Right ventricle myocardium superior (tissue), 1 donor: Measurements from ENCODE around the gene NFIL3. TPM values are rescaled to one million over a fixed set of nuclear protein-coding genes. Genes with fewer than 3 reads are reported as not detected.
"Not testable (repeated sequence)": the region's sequence is repeated elsewhere in the genome, so short reads cannot be mapped to it uniquely, and the experiment has no call there.

Source experiments
- ATAC-seq: fragments of 200-7000 bp; cut with Tn5 transposase; one replicate; pipeline ENCODE4 v1.9.1; 2020; ENCODE audit warnings: mild to moderate bottlenecking; ENCODE audit not compliant: poor library complexity
- DNase-seq: peaks from one replicate; pipeline ENCODE4 v3.0.0-alpha.2; 2020
- intact Hi-C: fragments of 100-400 bp; cut with DNase I; formaldehyde crosslinking; loops from one replicate; pipeline ENCODE4 v1.11.2; 2022
- total RNA-seq: library from RNA; stranded (reverse); fragmentation: NEBNext Ultra II Directional; extraction: Animal tissue kit (Norgen Biotek cat#: 25700); gene quantifications from one replicate; pipeline ENCODE4 v1.2.1, GENCODE V29; 2021
- donor health status: DM: no; HTN: yes; CAD: no; lungs with severe emphysema.

Gene NFIL3
- total RNA-seq, 1 donor from 2014 or later = 19.9 TPM

GRCh38 chr9:91376239-91376638 is 47.4 kb downstream of the NFIL3 start:
- DNase-seq = no peak
- intact Hi-C loops = no loop called here
- no peak for ATAC-seq

GRCh38 chr9:91374939-91375338 is 48.7 kb downstream of the NFIL3 start:
- no peak for ATAC-seq

DNA sequence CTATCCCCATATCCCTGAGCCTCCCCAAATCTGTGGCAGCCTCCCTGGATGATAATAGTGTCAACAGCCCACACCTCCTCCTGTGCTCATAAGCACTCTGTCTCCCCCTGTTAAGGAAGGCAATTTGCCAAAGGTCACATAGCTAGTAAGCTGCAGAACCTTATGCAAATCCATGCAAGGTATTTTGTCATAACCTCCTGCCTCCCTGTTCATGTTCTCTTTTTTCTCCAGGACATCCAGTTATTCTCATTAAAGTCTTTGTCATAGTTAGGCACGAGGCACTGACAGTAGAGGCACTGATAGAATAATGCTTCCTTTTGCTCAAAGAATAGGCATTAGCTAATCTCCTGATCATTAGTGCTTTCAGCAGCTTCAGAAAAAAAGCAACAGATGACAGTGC is 51.7 kb downstream of the NFIL3 start:
- no peak for DNase-seq
- intact Hi-C loops = no loop called here
- no peak for ATAC-seq

More at GRCh38 chr9:91374939-91375338, 48.7 kb downstream of the NFIL3 start:
- no peak for DNase-seq
- intact Hi-C loops = no loop called here

GRCh38 chr9:91370006-91370405 is 53.6 kb downstream of the NFIL3 start:
- ATAC-seq, intact Hi-C loops, DNase-seq: not testable (repeated sequence)

DNA sequence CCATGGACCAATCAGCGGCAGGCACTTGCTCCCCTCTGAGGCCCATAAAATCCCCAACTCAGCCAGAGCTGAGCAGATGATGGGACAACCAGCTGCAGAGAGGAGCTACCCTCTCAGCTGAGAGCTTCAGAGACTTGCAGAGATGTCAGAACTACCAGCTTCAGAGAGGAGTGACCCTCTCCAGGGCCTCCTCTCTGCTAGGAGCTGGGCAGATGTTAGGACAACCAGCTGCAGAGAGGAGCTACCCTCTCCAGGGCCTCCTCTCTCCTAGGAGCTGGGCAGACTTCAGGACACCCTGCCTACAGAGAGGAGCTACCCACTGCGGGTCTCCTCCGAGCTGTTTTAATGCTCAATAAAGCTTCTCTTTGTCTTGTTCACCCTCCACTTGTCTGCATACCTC is 58.9 kb downstream of the NFIL3 start:
- ATAC-seq (no peak), DNase-seq (no peak)
- intact Hi-C loops = no loop called here

GRCh38 chr9:91364005-91364404 is 59.6 kb downstream of the NFIL3 start:
- DNase-seq = no peak
- ATAC-seq = no peak
- intact Hi-C loops = no loop called here

DNA sequence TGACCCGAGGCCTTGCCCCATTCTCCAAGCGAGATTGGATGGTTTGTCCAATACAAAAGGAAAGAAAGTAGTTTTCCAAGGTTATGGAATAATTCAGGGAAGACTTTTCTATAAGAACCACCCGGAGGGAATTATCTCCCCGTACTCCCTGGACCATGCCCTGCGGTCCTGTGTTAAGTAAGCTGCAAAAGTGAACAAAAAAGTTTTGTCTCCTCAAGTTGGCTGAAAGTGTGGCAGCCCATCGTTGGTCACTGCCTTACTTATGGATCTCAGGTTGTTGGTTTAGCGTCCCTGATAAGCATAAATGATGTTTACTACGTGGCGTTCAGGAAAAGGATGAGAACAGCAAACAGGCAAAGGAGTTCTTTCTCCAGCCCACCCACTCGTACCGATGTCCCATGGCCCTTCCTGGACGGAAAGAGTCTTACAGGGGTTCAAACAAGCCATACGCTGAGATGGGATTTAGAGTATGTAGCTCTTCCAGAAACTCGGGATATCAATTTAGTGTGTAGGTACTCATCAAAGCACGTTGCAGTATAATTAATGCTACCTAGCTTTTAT is 61.5 kb downstream of the NFIL3 start:
- intact Hi-C loops = no loop called here
- no peak for DNase-seq
- ATAC-seq = no peak

GRCh38 chr9:91361291-91362050 is 62.2 kb downstream of the NFIL3 start, which contains the start of gene AUH:
TSS of gene AUH (minus strand) at chr9:91361918. CDS start at chr9:91361889, 29 bp downstream.
- DNase-seq = peak; percentile 92
- ATAC-seq = peak; percentile 100
- intact Hi-C loops = no loop called here

- no peak for DNase-seq
- no peak for ATAC-seq
- intact Hi-C loops = no loop called here
Observed at GRCh38 chr9:91360551-91361290, 62.9 kb downstream of the NFIL3 start.

- DNase-seq = no peak
- no peak for ATAC-seq
- intact Hi-C loops = no loop called here
Observed at GRCh38 chr9:91359734-91360470, 63.7 kb downstream of the NFIL3 start.

DNA sequence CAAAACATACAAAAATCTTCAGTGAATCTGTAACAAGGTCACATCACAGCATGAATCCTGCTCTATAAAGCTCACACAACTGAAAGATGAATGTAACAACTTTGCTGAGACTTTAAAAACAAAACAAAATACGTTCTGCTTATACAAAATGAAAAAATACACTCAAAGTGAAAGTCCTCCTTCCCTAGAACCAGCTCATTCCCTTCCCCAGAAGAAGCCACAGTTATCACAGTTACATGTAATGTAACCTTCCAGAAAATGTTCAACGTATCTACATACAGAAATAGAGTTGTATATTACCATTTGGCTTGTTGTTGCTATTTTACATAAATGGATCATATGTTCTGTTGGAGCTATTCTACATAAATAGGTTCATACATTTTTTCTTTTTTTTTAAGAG is 64.5 kb downstream of the NFIL3 start:
- ATAC-seq = no peak
- DNase-seq = no peak
- intact Hi-C loops = no loop called here

Other genes starting within 250 kb of the NFIL3 start
- 38.5 TPM for gene AUH, start 61.9 kb downstream of the NFIL3 start, total RNA-seq